CD4-positive, alpha-beta T cell treated with Interleukin-17A for 1 hour (primary cell): Measurements from ENCODE around the gene UBE2L5.
A peak's percentile ranks its signal among the peaks of the same experiment; 100 is the strongest.

Experiments
- DNase-seq: peaks from one replicate; pipeline ENCODE4 v3.0.0-alpha.2; 2020

UBE2L5 gene

DNA sequence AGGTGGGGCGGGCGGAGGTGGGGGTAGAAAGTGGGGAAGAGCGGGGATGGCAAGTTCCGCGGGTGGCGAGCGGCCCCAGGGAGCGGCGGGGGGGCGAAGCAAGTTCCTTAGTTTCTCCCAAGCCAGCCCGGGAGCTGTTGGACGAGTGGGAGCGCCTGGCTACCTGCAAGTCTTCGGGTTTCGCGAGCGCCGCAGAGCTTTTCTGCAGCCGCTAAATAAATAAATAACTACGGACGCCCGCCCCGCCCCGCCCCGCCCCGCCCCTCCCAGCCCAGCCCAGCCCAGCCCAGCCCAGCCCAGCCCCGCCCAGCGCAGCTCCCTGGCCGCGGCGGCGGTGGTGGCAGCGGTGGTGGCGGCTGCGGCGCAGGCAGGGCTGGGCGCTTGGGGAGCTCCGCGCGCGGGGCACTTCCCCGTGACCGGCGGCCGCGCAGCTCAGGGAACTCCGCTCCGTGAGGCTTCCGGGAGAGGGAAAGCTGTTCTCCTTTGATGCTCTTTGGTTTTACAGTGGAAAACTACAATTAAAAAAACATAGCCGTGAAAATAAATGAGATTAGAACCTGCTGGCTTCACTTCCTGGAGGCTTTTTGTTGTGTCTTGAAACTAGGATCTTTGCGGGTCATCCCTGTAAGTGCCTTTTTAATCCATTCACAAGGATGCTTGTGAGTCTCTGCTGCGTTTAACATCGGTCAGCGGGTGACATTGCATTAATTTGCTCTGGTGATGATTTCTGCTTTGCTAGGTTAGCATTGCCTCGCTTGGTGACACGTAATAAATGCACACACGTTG is at the start of gene UBE2L5:
TSS of gene UBE2L5 (plus strand) at position 440 of the 786 bp plus-strand sequence. CDS start 5,498 bp downstream, outside the sequence.
- peak; percentile 69 for DNase-seq

DNA sequence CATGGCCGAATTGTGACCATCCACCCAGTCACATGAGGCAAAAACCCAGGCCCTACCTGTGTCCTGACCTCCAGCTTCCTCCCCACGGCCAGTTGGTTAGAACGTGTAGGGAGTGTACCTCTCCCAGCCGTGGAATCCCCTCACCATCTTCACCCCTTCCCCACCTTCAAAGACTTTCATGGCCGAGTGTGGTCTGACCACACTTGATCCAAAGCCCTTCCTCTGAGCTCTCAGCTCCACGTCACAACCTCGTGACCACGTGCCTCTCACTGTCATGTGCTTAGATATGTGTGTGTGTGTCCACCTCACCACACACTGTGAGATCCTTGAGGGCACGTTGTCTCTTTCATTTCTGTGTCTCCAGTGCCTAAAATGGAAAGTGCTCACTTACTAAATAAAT is 48.6 kb upstream of the UBE2L5 start:
- DNase-seq: peak; percentile 71

DNA sequence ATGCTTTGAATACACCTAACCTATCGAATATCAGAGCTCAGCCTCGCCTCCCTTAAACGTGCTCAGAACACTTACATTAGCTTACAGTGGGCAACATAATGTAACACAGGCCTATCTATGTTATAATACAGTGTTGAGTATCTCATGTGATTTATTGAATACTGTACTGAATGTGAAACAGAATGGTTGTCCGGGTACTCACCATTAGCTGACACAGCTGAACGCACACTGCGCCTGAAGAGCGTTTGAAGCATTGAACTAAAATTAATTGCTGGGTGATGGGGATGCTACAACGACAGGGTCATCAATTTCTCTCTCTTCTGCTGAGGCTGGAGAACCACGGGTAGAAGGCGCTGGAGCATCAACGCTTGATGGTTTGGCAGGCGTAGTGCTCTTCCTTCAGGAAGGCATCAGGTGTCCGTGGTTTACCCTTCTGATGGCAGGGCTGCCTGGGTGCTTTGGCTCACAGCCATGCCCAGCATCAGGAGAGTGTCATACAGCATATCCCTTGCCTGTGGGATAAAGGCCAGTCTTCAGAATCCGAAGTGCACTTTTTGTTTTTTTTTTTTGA is 46.9 kb upstream of the UBE2L5 start:
- no peak for DNase-seq

DNA sequence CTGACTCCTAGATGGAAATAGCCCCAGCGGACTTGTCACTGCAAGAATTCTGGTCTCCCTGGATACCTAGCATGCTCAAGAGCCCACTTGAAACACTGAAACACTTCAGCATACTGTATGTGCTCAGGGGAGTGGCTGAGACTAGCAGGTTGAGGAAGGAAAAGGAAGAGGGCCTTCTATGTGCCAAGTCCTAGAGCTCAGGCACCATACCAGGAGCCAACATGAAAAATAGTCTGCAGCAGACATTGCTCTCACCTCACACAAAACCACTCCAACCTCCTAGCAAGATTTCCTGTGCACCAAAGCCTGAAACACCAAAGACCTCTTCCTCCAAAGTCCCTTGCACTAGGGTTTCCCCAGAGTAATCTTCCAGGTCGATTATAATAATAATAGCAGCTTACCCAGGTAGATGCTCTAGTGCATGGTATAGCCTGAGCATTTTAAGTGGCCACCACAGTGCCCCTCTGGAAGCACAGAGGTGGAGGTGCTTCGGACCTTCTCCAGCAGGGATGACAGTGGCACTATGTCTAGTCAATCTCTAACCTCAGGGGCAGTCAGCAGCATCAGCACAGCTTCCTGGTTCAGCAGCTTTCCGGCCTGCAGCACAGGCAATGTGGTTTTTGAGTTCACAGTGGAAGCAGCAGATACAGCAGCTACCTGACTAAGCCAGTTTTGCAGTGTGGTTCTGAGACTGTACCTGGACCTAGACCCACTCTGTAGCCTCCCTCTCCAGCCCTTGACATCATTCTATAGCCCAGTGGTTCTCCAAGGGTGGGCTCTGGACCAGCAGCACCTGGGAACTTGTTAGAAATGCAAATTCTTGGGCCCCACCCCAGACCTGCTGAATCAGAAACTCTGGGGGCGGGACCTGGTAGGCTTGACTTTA is 45.6 kb upstream of the UBE2L5 start:
- DNase-seq: peak; percentile 77

DNA sequence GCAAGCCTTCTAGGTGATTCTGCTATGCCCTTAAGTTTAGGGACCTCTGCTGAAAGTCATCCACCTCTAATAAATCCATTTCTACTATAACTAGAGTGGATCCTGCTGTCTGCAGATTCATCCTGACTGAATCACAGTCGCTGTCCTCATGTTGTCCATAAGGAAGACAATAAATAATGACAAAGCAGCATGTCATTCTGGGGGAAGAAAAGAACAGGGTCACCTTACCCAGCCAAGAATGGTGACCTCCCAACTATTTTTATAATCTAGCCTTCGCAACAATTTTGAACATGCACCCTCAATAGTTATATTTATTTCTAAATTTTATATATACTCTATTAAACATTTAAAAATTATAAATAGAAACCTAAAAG is 45.0 kb upstream of the UBE2L5 start:
- no peak for DNase-seq

DNA sequence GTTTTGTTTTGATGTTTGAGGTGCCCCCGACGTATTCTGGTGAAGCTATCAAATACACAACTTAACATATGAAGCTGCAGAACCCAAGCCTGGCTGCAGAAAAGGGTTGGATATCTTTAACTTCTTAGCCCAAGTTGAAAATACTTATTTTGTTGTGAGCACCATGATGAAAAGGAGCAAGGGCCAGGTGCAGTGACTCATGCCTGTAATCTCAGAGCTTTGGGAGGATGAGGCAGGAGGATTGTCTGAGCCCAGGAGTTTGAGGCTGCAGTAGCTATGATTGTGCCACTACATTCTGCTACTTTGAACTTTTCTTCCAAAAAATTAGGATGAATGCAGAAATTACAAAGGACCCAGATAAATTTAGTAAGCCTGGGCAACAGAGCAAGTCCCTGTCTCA is 44.1 kb upstream of the UBE2L5 start:
- no peak for DNase-seq

DNA sequence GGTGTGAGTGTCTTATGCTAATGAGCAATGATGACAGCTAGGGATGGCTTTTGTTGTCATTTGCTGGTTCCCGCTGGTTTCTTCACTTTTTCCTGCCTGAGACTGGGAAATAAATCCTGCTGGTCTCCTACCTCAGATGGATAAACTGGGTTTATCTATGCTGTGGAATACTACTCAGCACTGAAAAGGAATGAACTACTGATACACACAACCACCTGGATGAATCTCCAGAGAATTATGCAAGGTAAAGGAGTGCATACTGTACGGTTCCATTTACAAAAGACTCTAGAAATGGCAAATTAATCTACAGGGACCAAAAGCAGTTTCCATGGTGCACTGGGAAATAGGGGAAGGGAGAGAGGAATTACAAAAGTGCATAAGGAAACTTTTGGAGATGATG is 41.2 kb upstream of the UBE2L5 start:
- DNase-seq: no peak

DNA sequence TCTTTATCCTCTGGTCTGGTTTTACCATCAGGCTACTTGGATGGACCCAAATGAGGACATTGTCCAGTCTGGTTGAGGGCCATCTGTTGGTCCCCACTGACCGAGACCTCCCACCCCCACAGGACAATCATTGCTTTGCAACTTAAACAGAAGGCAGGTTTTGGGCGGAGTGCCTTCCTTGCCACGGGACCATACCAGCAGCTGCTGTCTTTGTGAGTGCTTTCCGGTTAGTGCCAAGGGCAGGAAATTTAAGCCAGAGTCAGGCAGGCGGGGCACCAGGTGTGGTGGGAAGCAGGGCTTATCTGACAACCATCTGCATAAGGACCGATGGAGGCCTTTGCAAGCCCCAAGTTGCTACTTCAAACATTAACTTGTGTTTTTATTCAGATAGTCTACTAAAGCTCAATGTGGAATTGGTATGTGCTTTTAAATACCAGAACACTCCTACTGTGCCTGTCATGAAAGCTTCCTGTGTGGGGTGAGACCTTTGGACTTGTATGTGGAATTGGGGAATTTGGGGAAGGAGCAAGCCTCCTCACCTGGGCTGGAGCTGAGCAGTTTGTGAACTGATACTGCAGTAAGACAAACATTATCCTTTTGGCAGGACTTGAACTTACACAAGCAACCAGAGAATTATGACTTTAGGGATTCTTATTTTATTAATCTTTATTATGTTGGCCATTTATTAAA is 39.3 kb upstream of the UBE2L5 start:
- no peak for DNase-seq

DNA sequence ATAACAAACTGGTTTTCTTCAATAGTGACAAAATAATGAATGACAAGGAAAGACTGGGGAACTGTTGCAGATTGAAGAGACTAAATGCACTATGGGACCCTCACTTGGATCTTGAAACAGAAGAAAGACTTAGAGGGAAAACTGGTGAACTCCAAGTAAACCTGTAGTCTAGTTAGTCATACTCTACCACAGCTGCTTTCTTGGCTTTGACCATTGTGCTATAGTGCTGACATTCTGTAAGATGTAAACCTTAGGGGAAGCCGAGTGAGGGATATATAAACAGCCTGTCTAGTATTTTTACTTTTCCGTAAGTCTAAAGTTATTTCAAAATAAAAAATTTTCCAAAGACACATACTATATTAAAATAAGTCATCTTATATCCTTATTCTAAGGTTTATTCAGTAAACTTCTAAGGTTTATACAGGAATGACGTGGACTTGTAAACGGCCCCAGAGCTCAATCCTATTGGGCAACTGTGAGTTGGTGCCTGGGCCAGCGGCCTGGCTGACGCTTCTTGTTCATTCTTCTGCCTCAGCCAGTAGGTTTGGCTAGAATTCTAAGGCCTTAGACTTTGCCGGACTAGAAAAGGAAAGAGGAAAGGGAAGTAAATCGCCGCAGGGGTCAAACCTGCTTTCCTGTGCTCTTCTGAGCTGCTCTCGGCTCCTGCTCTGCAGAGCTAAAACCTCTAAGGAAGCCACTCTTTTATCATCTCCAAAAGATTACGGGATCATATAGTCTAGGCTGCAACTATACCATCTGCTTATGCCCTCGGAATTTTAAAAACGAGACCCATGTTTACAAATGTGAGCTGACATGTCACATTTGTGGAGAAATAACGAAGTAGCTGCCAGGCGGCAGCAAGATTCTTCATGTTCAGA is 33.6 kb upstream of the UBE2L5 start:
- DNase-seq: no peak

DNA sequence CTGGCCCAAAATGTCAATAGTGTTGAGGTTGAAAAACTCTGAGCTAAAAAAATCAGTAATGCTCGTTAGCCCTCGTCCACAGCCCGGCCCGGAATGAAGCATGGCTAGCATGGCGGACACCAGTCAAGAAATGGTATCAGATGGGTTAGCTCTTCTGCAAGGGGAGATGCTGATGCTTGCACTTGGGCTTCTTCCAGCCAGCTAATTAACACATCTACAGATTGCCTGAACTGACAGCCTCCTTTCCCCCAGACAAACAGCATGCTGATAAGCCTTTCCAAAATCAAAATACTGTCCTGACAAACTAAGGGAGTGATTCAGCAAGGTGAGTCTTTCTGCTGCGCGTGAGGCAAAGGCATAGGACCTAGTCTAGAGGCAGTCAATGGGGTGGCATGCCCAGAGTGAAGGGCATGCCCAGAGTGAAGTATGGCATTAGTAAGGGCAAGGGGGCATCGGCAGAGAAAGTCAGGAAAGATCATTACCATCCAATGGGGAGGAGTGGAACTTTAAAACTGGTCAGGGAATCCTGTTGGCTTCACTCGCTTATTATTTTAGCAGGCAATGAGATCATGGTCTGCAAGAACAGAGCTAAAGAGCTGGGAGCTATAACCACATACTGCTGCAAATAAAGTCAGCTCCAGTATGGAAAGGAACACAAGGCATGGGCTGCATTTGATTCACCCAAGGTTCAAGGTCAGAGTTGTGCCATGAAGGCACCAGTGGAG is 30.2 kb upstream of the UBE2L5 start:
- no peak for DNase-seq

DNA sequence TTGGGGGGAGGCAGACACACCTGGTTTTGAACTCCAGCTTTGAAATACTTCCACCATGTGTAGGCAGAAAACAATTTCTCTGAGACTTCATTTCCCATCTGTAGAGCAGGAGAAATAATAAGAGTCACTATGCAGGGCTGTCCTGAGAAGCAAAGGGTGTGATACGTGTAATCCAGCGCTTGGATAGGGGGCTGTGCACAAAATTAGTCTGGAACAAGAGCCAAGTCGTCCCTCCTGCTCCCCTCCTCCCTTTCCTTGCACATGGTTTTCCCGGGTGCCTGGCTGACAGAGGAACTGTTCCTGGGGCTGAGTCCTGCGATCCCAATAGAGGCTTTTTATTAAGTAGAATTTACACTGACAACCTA is 29.6 kb upstream of the UBE2L5 start:
- no peak for DNase-seq

DNA sequence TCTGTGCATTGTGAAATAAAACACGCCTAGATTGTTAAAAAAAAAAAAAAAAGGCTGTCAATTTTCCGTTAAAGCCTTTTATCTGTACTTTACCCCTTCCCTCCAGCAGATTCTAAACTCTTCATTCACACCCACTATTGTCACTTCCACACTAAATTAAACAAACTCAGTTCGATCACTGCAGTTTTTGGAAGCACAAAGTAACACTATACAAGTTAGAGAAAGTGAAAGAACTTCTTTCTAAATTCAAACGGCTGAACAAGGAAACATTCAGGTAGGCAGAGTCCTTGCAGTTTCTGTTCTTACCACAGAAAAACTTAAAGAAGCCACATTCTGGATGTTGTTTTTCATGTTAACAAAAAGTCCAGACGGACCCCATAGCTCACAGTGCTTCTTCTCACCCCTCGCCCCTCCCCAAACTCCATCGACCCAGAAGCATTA is 27.5 kb upstream of the UBE2L5 start:
- DNase-seq: peak; percentile 64

DNA sequence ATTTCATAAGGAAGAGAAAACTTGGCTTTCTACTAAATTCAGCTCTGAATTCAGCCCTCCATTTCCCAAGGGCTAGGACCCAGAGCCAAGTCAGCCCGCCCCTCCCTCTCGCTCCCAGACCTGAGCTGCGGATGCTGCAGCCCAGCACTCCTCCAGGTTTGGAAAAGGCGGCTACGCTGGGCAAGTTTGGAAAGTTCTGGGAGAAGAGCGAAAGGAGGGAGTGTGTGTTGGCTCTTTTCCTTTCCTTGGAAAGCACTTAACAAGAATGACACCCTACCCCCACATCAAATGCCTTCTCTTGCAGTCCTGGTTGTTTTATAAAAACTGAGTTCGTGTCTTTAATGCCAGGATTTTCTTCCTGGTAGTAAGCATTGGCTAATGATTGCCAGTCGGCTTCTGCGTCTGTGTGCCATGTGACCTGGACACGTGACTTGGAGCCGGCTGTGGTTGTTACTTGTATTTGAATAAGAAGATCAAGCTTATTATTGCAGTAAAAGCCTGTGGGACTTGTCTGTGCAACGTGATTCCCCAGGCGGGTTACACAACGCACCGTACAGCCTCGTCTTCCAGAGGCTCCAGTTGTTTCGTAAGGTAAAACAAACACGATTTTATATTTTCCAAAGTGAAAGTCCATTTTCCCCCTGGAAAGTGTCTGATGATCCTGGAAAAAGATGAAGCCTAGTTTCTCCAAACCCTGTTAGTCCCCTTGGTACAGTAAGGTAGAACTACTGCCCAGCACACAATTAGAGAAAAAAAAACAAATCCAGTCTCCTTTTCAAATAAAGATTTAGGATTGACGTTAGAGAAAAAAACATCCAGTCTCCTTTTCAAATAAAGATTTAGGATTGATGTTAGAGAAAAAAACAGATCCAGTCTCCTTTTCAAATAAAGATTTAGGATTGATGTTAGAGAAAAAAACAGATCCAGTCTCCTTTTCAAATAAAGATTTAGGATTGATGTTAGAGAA is 26.8 kb upstream of the UBE2L5 start:
- peak; percentile 81 for DNase-seq

DNA sequence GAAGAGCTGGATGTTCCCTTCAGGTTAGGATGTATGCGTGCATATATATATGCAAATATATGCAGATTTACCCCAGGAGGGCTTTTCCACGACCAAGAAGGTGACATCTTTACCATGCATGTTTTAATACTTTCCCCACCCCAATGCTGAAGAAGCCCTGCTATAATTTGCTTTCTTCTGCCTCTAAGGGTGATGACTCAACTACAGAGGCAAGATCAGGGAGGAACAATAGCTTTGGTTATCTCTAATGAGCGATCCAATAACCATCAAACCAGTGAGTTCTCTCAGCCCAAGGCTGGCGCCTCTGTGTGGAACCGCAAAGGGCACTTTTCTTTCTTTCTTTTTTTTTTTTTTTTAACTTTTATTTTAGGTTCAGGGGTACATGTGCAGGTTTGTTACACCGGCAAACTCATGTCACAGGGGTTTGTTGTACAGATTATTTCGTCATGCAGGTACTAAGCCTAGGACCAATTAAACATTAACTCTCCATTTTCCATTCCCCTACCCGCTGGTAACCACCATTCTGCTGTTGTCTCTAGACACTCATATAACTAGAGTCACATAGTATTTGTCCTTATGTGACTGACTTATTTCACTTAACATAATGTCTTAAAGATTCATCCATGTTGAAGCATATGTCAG is 25.7 kb upstream of the UBE2L5 start:
- no peak for DNase-seq

DNA sequence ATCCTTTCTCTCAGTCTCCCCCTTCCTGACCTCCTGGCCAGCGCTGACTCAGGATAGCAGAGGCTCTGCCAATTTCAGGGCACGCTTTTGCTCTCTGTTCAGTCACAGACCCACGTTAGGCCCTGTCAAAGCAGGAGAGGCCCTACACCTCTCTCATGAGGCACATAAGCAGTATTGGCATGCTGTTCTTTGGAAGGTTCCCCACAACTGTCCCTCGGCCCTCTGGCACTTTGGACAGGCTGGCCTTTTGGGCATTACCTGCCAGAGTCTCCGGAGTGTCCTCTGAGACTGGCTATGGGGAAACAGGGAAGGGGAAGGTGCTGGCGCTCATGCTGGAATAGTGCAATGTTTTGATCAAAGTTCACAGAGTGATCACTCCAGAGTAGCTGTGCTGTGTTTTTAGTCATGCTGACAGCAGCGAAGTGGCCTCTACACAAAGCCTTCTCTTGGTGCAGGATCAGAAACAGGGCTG is 23.7 kb upstream of the UBE2L5 start:
- no peak for DNase-seq

DNA sequence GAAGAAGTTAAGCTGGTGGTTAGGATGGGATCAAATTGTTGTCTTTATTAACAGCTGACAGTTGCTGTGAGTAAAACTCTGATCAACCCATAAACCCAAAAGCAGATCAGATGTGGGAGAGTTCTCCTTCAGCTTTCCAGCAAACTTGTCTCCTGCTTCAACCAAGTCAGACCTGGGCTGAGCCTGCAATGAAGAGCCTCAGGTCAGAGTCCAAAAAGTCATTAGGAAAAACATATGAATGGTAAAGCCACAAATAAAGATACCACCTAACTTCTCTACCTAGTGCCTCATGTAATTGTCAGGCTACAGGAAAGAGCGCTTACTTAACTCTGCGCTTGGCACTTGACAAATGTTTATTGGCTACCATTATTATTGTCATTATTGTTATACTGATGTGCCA is 21.9 kb upstream of the UBE2L5 start:
- no peak for DNase-seq

DNA sequence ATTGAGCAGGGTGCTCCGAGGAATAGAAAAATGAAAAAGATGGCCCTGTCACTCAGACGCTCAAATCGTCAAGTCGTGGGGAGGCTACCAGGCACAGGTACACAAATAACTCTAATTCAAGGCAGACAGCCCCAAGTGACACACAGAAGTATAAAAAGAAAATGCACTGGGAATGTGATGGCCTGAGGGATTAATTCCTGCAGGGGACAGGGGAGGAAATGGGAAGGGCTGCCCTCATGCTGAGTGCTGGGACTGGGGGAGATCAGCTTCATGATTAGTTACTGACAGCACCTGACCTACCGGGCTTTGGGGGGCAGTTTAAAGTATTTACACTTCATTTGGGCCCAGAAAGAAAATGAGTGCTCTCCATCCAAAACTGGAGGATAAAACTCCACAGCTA is 20.9 kb upstream of the UBE2L5 start:
- DNase-seq: no peak

DNA sequence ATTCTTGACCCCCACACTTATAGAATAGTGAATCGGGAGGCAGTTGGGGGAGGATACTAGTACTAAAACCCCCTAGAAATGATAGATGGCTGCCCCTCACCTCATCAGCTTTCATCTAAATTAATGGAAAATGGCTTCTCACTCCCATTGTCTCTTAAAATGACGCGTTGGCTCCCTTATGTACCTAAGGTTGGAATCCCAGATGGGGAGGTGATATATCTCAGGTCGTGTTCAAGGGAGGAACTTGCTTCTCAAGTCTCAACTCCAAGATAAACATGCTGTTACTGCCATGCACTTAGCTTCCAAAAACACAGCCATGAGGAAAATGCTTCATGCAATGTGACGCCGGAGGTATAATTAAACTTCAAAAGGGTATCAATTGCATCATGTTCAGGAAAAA is 18.8 kb upstream of the UBE2L5 start:
- no peak for DNase-seq

DNA sequence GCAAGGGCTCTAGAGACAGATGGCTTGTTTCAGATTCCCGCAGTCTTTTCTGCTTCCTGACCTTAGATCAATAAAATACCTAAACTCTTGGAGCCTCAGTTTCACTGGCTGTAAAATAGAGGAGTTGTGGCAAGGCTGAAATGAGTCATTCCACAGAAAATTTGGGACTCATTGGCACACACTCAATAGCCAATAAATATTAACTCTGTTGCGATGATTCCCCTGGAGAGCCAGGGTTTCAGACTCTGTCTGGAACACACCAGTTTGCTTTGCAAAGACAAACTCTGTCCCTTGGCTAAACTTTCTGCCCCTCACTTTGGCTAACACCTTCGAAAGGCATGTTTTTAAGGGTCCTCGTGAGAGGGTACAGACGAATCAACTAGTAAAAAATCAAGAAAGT is 18.1 kb upstream of the UBE2L5 start:
- DNase-seq: no peak
